ENCODE measurements around the gene ADGRB3. TPM values are rescaled to one million over a fixed set of nuclear protein-coding genes. Genes with fewer than 3 reads are reported as not detected.

Gene ADGRB3
- polyA plus RNA-seq, 2 of the 4 experiments (the other 2 are of a cell fraction), result not detected

- no peak for FAIRE-seq
- TF ChIP-seq, protein P1, sequence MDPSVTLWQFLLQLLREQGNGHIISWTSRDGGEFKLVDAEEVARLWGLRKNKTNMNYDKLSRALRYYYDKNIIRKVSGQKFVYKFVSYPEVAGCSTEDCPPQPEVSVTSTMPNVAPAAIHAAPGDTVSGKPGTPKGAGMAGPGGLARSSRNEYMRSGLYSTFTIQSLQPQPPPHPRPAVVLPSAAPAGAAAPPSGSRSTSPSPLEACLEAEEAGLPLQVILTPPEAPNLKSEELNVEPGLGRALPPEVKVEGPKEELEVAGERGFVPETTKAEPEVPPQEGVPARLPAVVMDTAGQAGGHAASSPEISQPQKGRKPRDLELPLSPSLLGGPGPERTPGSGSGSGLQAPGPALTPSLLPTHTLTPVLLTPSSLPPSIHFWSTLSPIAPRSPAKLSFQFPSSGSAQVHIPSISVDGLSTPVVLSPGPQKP (IDR thresholded peaks at IDR 0.05; ENCODE audit: low read depth, low read length), result no peak
- TF ChIP-seq CEBPB (IDR thresholded peaks at IDR 0.05) (no peak), BHLHE40 (IDR thresholded peaks at IDR 0.05; ENCODE audit: low read depth, low read length) (no peak), HOXB13 (CRISPR knock-in tag; IDR thresholded peaks at IDR 0.05; ENCODE audit: low read depth) (no peak), HOXA7 (CRISPR knock-in tag; IDR thresholded peaks at IDR 0.05) (no peak), ZNF302 (CRISPR knock-in tag; IDR thresholded peaks at IDR 0.05) (no peak), SMC3 (IDR thresholded peaks at IDR 0.05) (no peak), NPAS2 (CRISPR knock-in tag; IDR thresholded peaks at IDR 0.05; ENCODE audit: borderline replicate concordance) (no peak), CHD2 (IDR thresholded peaks at IDR 0.05; ENCODE audit: low read length, partially characterized antibody) (no peak), HOXB5 (CRISPR knock-in tag; IDR thresholded peaks at IDR 0.05) (no peak), HDAC2 (IDR thresholded peaks at IDR 0.05) (no peak), MAX (IDR thresholded peaks at IDR 0.05) (no peak), PHF8 (IDR thresholded peaks at IDR 0.05; ENCODE audit: borderline replicate concordance, low read depth) (no peak), CTCF (IDR thresholded peaks at IDR 0.05) (no peak), JUNB (IDR thresholded peaks at IDR 0.05) (no peak), HEYL (CRISPR knock-in tag; IDR thresholded peaks at IDR 0.05) (no peak), NR3C1 (IDR thresholded peaks at IDR 0.05) (no peak), RAD21 (conservative IDR thresholded peaks at IDR 0.05 in 1 of 2, IDR thresholded peaks at IDR 0.05 in 1 of 2) (no peak)
Measured at GRCh38 chr6:68727699-68728098, 92.6 kb downstream of the ADGRB3 start.

DNA sequence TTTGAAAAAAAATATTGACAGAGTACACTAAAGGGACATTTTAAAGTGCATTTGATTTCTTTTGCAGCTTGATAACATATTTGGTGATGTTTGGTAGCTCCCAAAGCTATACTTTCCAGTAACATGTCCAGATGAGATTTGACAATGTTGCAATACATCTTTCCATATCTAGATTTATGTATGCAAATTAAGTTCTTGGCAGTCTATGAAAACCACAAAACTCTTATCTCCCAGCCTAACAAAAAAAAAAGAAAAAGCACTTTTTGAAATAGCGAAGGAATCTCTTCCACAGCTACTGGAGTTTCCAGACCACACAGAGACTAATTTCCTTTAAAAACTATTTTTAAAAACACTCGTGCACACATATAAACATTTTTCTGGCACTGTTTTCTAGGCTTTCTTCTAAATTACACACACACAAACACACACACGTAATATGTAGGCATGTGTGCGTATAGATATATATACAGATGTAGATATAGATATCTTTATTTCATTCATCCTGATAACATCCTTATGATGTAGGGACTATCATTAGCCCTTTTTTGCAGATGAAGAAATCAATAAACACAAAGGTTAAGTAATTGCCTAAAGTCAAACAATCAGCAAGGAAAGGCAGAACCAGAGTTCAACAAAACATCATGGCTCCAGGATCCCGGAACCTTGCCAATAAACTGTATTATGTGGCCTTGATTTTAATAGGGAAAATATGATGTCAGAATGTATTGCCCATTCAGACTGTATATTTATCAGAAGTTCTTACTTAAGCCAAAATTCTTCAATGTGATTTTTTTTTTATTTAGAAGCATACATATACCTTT lies 93.3 kb downstream of the ADGRB3 start:
- CTCF ChIA-PET, result no interaction called here
- WGBS (ENCODE audit: missing lambda C conversion rate), result 45% methylated on average over 5 of the region's 5 CpGs
- no peak for DNase-seq (ENCODE audit: low read depth in 1 of 2, low spot score in 1 of 2)

More at GRCh38 chr6:68727699-68728098, 92.6 kb downstream of the ADGRB3 start:
- Histone ChIP-seq H3K4me2 (no peak overlapping the region), H3K4me1 (no peaks in the 10 kb centered on the region), H3K9me3 (no peaks in the 10 kb centered on the region), H3K4me3 (no peak overlapping the region), H3K27ac (no peak overlapping the region)
- CTCF ChIA-PET, result interaction anchor here (0.6 kb wide), 1 partner anchor 314 kb away, joined by 3 read pairs; no protein-coding TSS in a partner anchor
- no peak for DNase-seq (ENCODE audit: low read depth in 1 of 2, low spot score in 1 of 2)
- no peak for ATAC-seq
- whole genome bisulfite sequencing (ENCODE audit: missing lambda C conversion rate), result 0% methylated on average over 1 of the region's 1 CpG
- POLR2A ChIA-PET, result no interaction called here

More for the DNA sequence above, 93.3 kb downstream of the ADGRB3 start:
- Histone ChIP-seq H3K9me3 (no peaks in the 10 kb centered on the region), H3K4me3 (no peak overlapping the region), H3K4me2 (no peak overlapping the region), H3K27ac (no peak overlapping the region), H3K4me1 (no peaks in the 10 kb centered on the region)
- FAIRE-seq (no peak), ATAC-seq (no peak)
- POLR2A ChIA-PET, result no interaction called here
- TF ChIP-seq TFCP2L1 (CRISPR knock-in tag; IDR thresholded peaks at IDR 0.05) (no peak), BHLHE40 (IDR thresholded peaks at IDR 0.05; ENCODE audit: low read depth, low read length) (no peak), MAZ (IDR thresholded peaks at IDR 0.05; ENCODE audit: borderline replicate concordance, low read depth, low read length) (no peak), RFX5 (IDR thresholded peaks at IDR 0.05) (no peak), HOXA7 (CRISPR knock-in tag; IDR thresholded peaks at IDR 0.05) (no peak), MYC (IDR thresholded peaks at IDR 0.05; ENCODE audit: borderline replicate concordance, low read length) (no peak), ZC3H11A (IDR thresholded peaks at IDR 0.05) (no peak), HOXB5 (CRISPR knock-in tag; IDR thresholded peaks at IDR 0.05) (no peak)

Measured in A549 (cell line).